IMR-90 (cell line): ENCODE measurements around the gene GPN1. TPM values are rescaled to one million over a fixed set of nuclear protein-coding genes. Genes with fewer than 3 reads are reported as not detected.
A peak's percentile ranks its signal among the peaks of the same experiment; 100 is the strongest.

ENCODE experiments used
- ATAC-seq: fragments of 200-7000 bp; cut with Tn5 transposase; 2 replicates; pipeline ENCODE4 v1.9.1; 2020; ENCODE audit warnings: low read depth, mild to moderate bottlenecking, moderate library complexity
- BruUV-seq: library from RNA; stranded (reverse); fragments of 400-500 nt; replicated peaks from 2 replicates; lab custom pipeline; 2021; lab: Mats Ljungman, UMichigan
- CTCF ChIA-PET: fragments of 300-600 bp; formaldehyde crosslinking; extraction: SDS; loops from one replicate; lab custom pipeline; 2021; ENCODE audit warnings: antibody characterized with exemption; lab: Yijun Ruan, JAX
- POLR2A ChIA-PET: fragments of 300-600 bp; sonication (Branson Sonifier 250); formaldehyde crosslinking; loops from one replicate; lab custom pipeline; 2022; ENCODE audit warnings: antibody characterized with exemption; ENCODE audit not compliant: unreplicated experiment; lab: Charles Lee
- DNase-seq: peaks from one replicate; pipeline ENCODE4 v3.0.0; 2013
- H2AFZ ChIP-seq: replicated peaks from 2 replicates; pipeline ENCODE3; 2013; ENCODE audit warnings: low read length, mild to moderate bottlenecking; ENCODE audit not compliant: poor library complexity
- H2AK5ac ChIP-seq: 2 replicates; pipeline ENCODE4 v1.6.1; 2013; ENCODE audit warnings: low read depth, low read length, inconsistent platforms
- H2AK9ac ChIP-seq: replicated peaks from 2 replicates; pipeline ENCODE3; 2013; ENCODE audit warnings: mild to moderate bottlenecking, low read depth, low read length, moderate library complexity; ENCODE audit not compliant: poor library complexity
- H2BK120ac ChIP-seq: 2 replicates; pipeline ENCODE4 v1.6.1; 2013; ENCODE audit warnings: low read depth, low read length, inconsistent platforms
- H2BK15ac ChIP-seq: 3 replicates; pipeline ENCODE4 v1.6.1; 2013; ENCODE audit warnings: low read depth, low read length, inconsistent platforms
- H2BK20ac ChIP-seq: 2 replicates; pipeline ENCODE4 v1.6.1; 2013; ENCODE audit warnings: low read depth, mild to moderate bottlenecking, inconsistent platforms, low read length, moderate library complexity
- H2BK5ac ChIP-seq: 2 replicates; pipeline ENCODE4 v1.6.1; 2013; ENCODE audit warnings: mild to moderate bottlenecking, low read depth, low read length, inconsistent platforms; ENCODE audit not compliant: poor library complexity, severe bottlenecking
- H3K14ac ChIP-seq: replicated peaks from 2 replicates; pipeline ENCODE4 v1.6.1; 2013; ENCODE audit warnings: low read depth, low read length, inconsistent platforms
- H3K18ac ChIP-seq: 2 replicates; pipeline ENCODE4 v1.6.1; 2013; ENCODE audit warnings: low read depth, low read length, control low read depth
- H3K23ac ChIP-seq: 2 replicates; pipeline ENCODE4 v1.6.1; 2013; ENCODE audit warnings: low read depth, low read length, inconsistent platforms
- H3K27ac ChIP-seq: 2 replicates; pipeline ENCODE4 v1.5.1; 2013; ENCODE audit warnings: mild to moderate bottlenecking, control low read depth, low read length; ENCODE audit not compliant: insufficient read depth
- H3K27me3 ChIP-seq: 2 replicates; pipeline ENCODE4 v1.6.1; 2013; ENCODE audit warnings: low read length; ENCODE audit not compliant: control insufficient read depth, insufficient read depth
- H3K36me3 ChIP-seq: 2 replicates; pipeline ENCODE4 v1.6.1; 2013; ENCODE audit warnings: low read length, mixed read lengths; ENCODE audit not compliant: control insufficient read depth, insufficient read depth
- H3K4ac ChIP-seq: 2 replicates; pipeline ENCODE4 v1.6.1; 2013; ENCODE audit warnings: low read depth, low read length, inconsistent platforms
- H3K4me1 ChIP-seq: 2 replicates; pipeline ENCODE4 v1.6.1; 2013; ENCODE audit warnings: low read length, mixed read lengths; ENCODE audit not compliant: control insufficient read depth, insufficient read depth
- H3K4me2 ChIP-seq: 2 replicates; pipeline ENCODE4 v1.6.1; 2013; ENCODE audit warnings: low read depth, mild to moderate bottlenecking, control low read depth, low read length, moderate library complexity
- H3K4me3 ChIP-seq: 2 replicates; pipeline ENCODE4 v1.5.1; 2013; ENCODE audit warnings: low read depth, mild to moderate bottlenecking, control low read depth, low read length, moderate library complexity; ENCODE audit not compliant: insufficient read depth
- H3K56ac ChIP-seq: 2 replicates; pipeline ENCODE4 v1.6.1; 2013; ENCODE audit warnings: low read length, inconsistent platforms; ENCODE audit not compliant: insufficient read depth; ENCODE audit errors: extremely low read depth
- H3K79me1 ChIP-seq, 2 experiments: 2 replicates each; pipeline ENCODE4 v1.6.1; 2013; ENCODE audit warnings: low read length in 2 of 2, inconsistent platforms in 1 of 2, low read depth in 1 of 2
- H3K9ac ChIP-seq: 2 replicates; pipeline ENCODE4 v1.6.1; 2013; ENCODE audit warnings: low read depth, low read length, control low read depth
- H3K9me1 ChIP-seq: 2 replicates; pipeline ENCODE4 v1.6.1; 2013; ENCODE audit warnings: low read length, inconsistent platforms; ENCODE audit not compliant: insufficient read depth
- H3K9me3 ChIP-seq: 2 replicates; pipeline ENCODE4 v1.6.1; 2013; ENCODE audit warnings: low read length; ENCODE audit not compliant: control insufficient read depth, insufficient read depth
- H4K20me1 ChIP-seq: 2 replicates; pipeline ENCODE4 v1.6.1; 2013; ENCODE audit warnings: low read length, inconsistent platforms; ENCODE audit not compliant: insufficient read depth
- H4K5ac ChIP-seq: 2 replicates; pipeline ENCODE4 v1.6.1; 2013; ENCODE audit warnings: mild to moderate bottlenecking, low read depth, low read length, control low read depth
- H4K8ac ChIP-seq, 2 experiments: 2 replicates each; pipeline ENCODE4 v1.6.1; 2013; ENCODE audit warnings: low read depth in 2 of 2, low read length in 2 of 2, control low read depth in 1 of 2, inconsistent platforms in 1 of 2
- H4K91ac ChIP-seq: 2 replicates; pipeline ENCODE4 v1.6.1; 2013; ENCODE audit warnings: low read depth, low read length, inconsistent platforms; ENCODE audit not compliant: insufficient read depth
- MAFK ChIP-seq: IDR thresholded peaks from 2 replicates; pipeline ENCODE4 v1.6.1; 2012; ENCODE audit warnings: low read depth, low read length, improper control_type of control experiment
- RAD21 ChIP-seq: IDR thresholded peaks from 2 replicates; pipeline ENCODE4 v1.6.1; 2012; ENCODE audit warnings: low read length, improper control_type of control experiment
- WGBS, 2 experiments: methylation state at CpG; one replicate each; pipeline versions ENCODE4 v1.1.5 to v1.1.7; 2013; ENCODE audit warnings: missing lambda C conversion rate in 2 of 2; ENCODE audit not compliant: insufficient read length in 1 of 2; ENCODE audit errors: extremely low coverage in 2 of 2; 5-methylcytosine and 5-hydroxymethylcytosine counted together
- dilution Hi-C: fragments of 300-500 bp; cut with HindIII; formaldehyde crosslinking; loops from one replicate; pipeline ENCODE4 v1.14.3; 2018; ENCODE audit warnings: low sequenced_read_pairs; ENCODE audit not compliant: unreplicated experiment
- in situ Hi-C: fragments of 300-500 bp; cut with MboI; formaldehyde crosslinking; loops from 3 replicates; pipeline ENCODE4 v1.14.3; 2019; ENCODE audit warnings: low sequenced_read_pairs, inconsistent platforms, mixed read lengths
- intact Hi-C: fragments of 100-400 bp; cut with micrococcal nuclease; formaldehyde crosslinking; loops from 2 replicates; pipeline ENCODE4 v1.10.0; 2022
- polyA plus RNA-seq, 3 experiments: library from polyadenylated mRNA; depleted of rRNA; stranded (reverse); fragments of >200 nt; gene quantifications; 2 replicates each; pipeline ENCODE4 v1.2.3, GENCODE V29; 2012; ENCODE audit warnings: low replicate concordance in 1 of 3
- total RNA-seq: library from RNA; depleted of rRNA; stranded (reverse); fragments of >200 nt; gene quantifications from 2 replicates; pipeline ENCODE4 v1.2.3, GENCODE V29; 2012

The GPN1 gene
- total and polyA plus RNA-seq, 2 of the 4 experiments (the other 2 are of a cell fraction) = 37.8 to 63.8 TPM

DNA sequence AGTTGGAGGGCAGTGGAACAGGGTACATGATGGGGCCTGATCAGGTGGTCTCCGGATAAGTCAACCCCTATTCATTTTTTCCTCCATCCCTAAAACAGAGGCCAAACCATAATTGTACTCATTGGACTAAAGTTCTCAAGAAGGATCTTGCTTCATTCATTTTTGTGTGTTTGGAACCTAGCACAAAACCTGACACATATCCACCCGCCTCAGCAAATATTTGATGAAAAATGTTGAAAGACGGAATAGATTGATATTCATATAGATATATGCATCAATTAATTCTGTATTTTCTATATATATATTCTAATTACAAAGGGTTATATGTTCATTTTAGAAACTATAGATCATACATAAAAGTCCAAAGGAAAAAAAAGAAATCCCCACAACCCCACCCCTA, 56.7 kb downstream of the GPN1 start:
- Histone ChIP-seq H2BK15ac (no peak overlapping the region), H2AK5ac (no peak overlapping the region), H3K27ac (no peak overlapping the region), H2BK120ac (no peak overlapping the region), H3K4ac (no peak overlapping the region), H3K9ac (no peak overlapping the region), H3K79me1 (no peaks in the 10 kb centered on the region; a peak in 1 of 4 replicates), H3K14ac (no peak overlapping the region), H3K23ac (no peak overlapping the region), H4K5ac (no peak overlapping the region), H2BK5ac (no peak overlapping the region), H3K56ac (no peak overlapping the region), H3K4me2 (no peak overlapping the region), H3K4me1 (peaks cover 10% of the 10 kb centered on the region), H4K20me1 (no peaks in the 10 kb centered on the region), H3K9me3 (no peaks in the 10 kb centered on the region), H4K8ac (no peak overlapping the region), H3K4me3 (no peak overlapping the region), H2BK20ac (no peak overlapping the region), H3K27me3 (no peaks in the 10 kb centered on the region), H3K18ac (no peak overlapping the region), H3K36me3 (peaks cover 26% of the 10 kb centered on the region), H2AFZ (no peak overlapping the region), H4K91ac (no peak overlapping the region), H2AK9ac (no peak overlapping the region), H3K9me1 (peaks cover 12% of the 10 kb centered on the region)
- intact Hi-C loops (no loop called here), in situ Hi-C loops (no loop called here), dilution Hi-C loops (no loop called here)
- ChIA-PET CTCF (no interaction called here), POLR2A (no interaction called here)
- DNase-seq (no peak), ATAC-seq (no peak)
- BruUV-seq = no TSS peak
- no peak for TF ChIP-seq RAD21
- TF ChIP-seq MAFK = peak; percentile 59; the same call in 1 of the 2 replicates
- no CpG with 5 or more reads among the region's 3 CpGs for WGBS, 2 experiments
